HG02884 (cell line): ENCODE measurements around the gene EMC8.

Experiments
- ATAC-seq: cut with Tn5 transposase; IDR thresholded peaks from one replicate; pipeline ENCODE4 v1.9.1; 2021; ENCODE audit warnings: mild to moderate bottlenecking, moderate library complexity; ENCODE audit not compliant: unreplicated experiment

Gene EMC8

GRCh38 chr16:85759136-85759535 is 40.2 kb downstream of the EMC8 start:
- no peak for ATAC-seq

GRCh38 chr16:85757341-85757822 is 42.0 kb downstream of the EMC8 start:
- ATAC-seq, result no peak

GRCh38 chr16:85755929-85756768 is 43.2 kb downstream of the EMC8 start:
- ATAC-seq, result peak; percentile 63

DNA sequence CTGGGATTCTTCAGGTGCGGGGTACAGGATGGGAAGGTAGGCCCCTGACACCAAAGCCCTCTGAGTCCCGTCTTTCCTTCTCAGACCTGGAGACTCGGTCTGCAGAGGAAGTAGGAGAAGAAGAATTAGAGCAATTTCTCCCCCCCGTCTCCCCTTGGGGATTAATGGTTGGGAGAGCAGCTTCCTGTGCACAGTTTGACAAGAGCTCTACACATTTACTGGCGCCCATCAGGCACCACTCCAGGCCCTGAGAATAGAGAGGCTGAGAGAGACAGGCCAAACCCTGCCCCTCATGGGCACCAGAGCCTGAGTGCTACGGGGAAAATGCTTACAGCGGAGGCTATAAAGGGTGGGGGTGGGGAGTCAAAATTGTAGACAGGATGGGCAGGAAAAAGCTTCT is 44.9 kb downstream of the EMC8 start:
- no peak for ATAC-seq

DNA sequence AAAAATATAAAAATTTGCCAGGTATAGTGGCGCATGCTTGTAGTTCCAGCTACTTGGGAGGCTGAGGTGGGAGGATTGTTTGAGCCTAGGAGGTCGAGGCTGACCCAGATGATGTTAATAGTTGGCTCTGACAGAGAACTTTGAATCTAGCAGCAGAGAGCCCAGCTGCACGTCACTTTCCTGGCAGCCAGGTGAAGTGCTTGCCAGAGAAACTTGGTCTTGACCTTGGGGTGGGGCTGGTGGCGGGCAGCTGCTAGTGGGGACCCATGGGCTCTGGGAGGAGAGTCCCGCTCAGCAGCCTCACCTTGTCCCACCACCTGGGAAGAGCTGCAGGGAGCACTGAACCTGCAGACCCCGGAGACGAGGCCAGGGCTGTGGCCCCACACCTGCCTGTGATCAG is 45.4 kb downstream of the EMC8 start:
- ATAC-seq, result no peak

GRCh38 chr16:85753559-85753958 is 45.8 kb downstream of the EMC8 start:
- ATAC-seq, result no peak

DNA sequence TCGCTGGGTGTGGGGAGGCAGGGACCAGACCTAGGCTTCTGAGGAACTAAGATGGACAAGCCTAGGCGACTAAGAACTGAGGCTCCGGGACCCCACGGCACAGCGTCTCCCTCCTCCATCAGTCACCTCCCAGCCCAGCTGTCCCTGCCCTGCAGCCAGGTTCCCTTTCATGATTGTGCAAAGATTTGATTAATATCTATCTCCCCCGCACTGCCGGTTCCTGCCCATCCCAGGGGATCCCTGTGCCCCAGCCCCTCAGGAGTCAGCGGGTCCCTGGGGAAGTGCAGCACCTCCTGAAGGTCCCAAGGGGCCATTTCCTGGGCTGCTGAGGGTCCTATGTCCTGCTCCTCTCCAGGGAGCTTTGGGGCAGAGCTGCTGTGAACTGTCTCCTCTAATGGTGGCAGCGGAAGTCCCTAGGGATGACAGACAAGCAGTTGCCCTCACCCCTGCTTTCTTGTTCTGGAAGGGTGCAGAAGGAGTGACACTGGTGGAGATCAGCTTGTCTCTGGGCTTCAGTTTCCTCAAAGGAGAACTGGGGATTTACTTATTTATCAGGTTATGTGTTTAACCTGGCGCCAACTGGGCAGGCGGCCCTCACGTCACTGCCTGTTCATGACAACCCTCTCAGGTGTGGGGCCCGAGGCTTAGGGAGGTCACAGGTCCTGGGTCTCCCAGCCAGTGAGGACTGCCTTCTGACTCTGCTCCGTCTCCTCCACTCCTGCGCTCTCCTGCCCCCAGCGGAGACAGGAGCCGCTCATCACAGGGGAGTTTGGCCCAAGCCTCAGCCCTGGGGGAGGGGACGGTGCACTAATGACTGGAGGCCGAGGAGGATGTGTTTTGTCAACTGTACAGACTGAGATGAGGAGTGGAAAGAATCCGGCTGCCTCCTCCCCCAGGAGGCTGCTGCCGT is 46.6 kb downstream of the EMC8 start:
- ATAC-seq, result no peak

GRCh38 chr16:85751698-85752501 is 47.4 kb downstream of the EMC8 start:
- ATAC-seq, result no peak

- no peak for ATAC-seq
Observed at GRCh38 chr16:85750827-85751697, 48.3 kb downstream of the EMC8 start, which contains the start of gene C16orf74. Gene C16orf74, minus strand, starts transcription at chr16:85751096. Its CDS starts 15,879 bp downstream, at chr16:85735217.

DNA sequence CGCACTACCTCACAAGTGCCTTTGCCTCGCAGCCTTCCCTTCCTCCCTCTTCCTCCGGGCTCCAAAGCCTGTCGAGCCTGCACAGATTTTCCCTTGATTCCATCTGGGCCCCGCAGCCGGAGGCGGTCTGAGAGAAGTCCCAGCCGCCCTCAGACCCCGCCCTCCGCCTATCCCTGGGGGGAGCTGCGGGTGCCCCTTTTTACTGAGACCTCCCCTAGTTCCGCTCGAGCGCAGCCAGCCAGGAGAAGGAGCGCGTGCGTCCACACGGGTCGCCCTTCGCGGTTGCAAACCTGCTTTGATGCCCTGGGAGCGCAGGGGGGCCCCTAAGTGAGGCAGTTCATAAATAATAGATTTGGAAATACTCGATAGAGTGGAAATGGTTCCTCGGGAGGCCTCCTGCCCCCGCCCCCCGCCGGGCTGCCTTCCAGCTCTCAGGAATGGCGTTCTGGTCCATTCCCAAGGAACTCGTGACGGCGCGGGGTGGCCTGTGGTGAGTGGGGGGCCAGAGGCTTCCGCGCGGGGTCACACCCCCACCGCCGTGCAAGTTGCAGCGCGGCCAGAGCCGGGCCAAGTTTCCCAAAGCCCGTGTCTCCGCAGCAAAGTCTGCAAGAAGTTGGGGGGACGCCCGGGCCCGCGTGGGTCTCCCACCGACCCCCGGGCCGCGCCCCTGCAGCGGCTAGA is 49.1 kb downstream of the EMC8 start:
- ATAC-seq, result no peak

DNA sequence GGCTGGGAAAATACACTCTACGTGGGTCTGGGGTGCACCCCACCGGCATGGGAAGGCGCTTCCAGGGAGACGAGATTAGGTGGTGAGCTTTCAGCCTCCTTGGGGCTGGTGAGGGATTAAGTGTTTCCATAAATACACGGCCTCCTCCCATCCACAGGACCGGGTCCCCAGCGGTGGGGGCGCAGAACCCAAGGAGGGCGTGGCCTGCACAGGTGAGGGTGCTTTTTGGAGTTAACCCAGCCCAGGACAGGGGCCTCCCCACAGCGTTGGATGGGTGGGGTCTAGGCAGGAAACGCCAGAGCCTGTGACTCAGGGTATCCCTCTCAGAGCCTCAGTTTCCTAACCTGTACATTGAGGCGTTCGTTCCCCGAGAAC is 49.6 kb downstream of the EMC8 start:
- ATAC-seq, result no peak

DNA sequence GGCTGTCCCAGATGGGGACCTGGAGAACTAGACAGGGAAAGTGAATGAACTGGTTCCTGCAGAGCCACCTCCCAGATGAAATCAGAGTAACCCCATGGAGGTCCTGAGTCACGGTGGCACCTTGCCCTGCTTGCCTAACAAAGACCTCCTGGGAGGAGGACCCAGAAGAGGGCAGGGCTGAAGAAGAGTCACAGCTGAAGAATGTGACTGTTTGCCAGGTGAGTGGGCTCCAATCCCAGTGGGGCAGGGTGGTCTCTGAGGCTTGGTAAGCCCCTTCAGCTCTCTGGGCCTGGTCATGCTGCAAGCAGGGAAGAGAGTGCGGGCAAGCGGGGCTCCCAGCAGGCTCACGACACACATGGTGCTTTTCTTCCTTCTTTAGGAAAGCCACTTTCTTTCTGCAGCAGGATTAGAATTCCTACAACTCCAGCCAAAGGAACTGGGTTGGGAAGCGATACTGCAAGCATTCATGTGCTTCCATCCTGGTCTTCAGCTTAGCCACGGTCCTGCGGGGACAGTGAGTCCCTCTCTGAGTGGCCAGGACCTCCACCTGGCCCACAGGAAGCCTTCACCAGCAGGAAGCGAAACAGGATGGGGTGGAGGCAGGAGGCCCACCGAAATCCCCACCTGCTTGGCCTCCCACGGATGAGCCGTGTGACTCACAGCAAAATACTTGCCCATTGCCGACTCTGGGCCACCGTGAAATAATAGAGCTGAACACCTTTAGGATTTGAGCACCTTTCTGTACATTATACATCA is 52.7 kb downstream of the EMC8 start:
- peak; percentile 57 for ATAC-seq

- no peak for ATAC-seq
Observed at GRCh38 chr16:85738923-85739715, 60.2 kb downstream of the EMC8 start.

GRCh38 chr16:85736921-85737320 is 62.4 kb downstream of the EMC8 start:
- no peak for ATAC-seq

DNA sequence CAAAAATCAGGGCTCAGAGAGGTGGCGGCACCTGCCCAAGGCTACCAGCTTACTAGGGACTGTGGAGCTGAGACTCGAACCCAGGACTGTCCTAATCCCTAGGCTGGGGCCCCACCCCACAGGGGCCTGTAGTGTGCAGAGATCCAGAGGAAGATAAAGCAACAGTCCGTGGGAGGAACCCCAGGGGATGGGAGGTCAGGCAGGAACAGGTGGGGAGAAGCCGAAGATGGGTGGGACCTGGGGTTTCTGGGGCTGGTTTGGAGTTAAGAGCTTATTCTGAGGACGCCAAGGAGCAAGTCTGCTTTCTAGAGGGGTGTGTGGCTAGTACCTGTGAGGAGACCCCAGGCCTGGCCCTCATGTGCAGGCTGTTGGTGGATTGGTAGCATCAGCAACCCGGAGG is 63.4 kb downstream of the EMC8 start:
- ATAC-seq, result no peak

DNA sequence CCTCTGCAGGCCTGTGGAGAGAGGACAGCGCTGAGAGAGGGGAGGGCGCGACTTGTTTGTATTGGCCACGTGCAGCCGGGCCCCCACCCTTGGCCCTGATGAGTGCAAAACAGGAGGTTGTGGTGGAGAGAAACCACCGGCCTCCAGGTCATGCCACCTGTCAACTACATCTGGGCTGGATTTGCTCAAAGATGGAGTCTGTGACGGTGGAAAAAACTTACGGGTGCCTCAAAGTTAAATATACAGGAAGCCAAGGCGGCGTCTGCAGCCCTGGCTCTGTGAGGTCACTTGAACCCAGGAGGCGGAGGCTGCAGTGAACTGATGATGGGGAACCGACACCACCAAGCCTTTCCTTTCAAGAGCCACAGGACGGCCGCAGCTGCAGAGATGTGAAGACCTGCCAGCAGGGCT is 64.1 kb downstream of the EMC8 start:
- no peak for ATAC-seq

DNA sequence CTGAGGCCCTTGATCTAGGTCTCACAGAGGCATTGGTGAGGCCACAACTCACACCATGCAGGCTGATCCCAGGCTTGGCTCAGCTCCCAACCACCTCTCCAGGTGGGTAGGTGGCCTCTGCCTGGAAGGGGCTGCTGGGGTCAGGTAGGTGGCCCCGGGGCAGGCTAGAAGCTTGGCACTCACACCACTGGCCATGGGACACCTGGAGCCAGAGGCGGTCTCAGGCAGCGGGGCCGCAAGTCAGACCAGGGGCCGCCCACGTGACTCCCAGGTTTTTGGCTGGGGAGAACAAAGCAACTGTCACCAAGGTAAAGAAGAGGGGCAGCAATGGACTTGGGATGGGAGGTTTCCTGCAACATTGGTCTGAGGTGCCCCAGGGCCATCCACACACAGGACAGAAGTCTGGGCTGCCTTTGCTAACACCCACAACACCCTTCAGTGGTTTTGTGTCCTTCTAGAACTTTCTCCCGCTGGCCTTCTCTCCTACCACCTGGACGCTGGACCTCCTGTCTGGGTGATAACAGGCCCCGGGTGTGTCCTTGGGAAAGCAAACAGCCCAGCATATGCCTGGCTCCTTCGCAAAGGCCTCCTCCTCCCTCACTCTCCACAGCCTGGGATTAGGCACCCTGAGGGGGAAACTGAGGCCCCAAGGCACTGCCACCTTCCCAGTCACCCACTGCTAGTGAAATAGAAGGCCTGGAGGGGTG is 64.9 kb downstream of the EMC8 start:
- no peak for ATAC-seq
